Measurements from ENCODE around the gene FERMT2. TPM values are rescaled to one million over a fixed set of nuclear protein-coding genes. Genes with fewer than 3 reads are reported as not detected.

FERMT2 gene
- total RNA-seq, 1 experiment from 2014 or later: 38.6 TPM

DNA sequence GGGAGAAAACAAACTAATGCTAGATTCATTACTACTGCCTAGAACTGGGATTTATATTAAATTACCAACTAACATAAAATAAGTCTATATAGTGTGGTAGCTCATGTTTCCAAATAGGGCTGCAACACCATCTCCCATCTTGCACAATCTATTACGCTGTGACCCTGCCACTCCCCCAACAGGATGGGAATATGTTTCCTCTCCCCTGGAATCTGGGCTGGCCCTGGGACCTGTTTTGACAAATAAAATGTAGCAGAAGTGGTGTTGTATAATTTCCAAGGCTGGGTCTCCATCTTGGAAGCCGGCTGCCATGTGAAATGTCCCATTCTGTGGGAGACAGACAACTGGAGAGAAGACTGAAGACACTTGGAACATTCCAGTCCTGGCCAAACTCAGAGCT lies 45.6 kb upstream of the FERMT2 start:
- POLR2A ChIA-PET (ENCODE audit: unreplicated experiment): interaction anchor here (0.6 kb wide), 1 partner anchor 1401 kb away, joined by 3 read pairs; no protein-coding TSS in a partner anchor
- intact Hi-C loops (cut with micrococcal nuclease): no loop called here

DNA sequence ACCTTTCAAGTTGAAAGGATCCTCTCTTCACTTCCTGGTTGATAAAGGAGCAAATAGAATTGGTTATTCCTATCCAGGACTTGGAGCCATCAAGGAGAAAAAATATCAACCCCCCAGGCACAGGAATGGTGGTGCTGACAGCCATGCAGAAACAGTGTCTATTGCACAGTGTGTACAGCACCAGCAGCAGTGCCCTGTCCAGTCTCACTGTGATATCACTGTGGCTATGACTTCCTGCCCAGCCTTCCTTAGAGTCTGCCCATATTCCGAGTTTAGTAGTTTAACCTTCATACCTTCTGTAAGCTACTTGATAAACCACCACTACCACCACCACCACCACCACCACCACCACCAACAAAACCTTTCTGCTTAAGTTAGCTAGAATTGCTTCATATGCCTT lies 45.1 kb upstream of the FERMT2 start:
- H3K4me2 ChIP-seq (ENCODE audit: low read length): no peak overlapping the region
- no peaks in the 10 kb centered on the region for H3K9me3 ChIP-seq (ENCODE audit: low read length)
- BruUV-seq (replicated peaks): no TSS peak
- no peak overlapping the region for H2AFZ ChIP-seq (ENCODE audit: low read length)
- intact Hi-C loops (cut with micrococcal nuclease): no loop called here
- H3K27me3 ChIP-seq (ENCODE audit: low read length): no peaks in the 10 kb centered on the region
- CTCF ChIA-PET: no interaction called here
- H3K4me3 ChIP-seq (ENCODE audit: low read length): no peak overlapping the region
- no peaks in the 10 kb centered on the region for H3K9me2 ChIP-seq (replicated peaks; ENCODE audit: low read length)
- POLR2A ChIA-PET (ENCODE audit: unreplicated experiment): no interaction called here
- H3F3A ChIP-seq (ENCODE audit: low read length, unreplicated experiment): no peaks in the 10 kb centered on the region
- H3K4me1 ChIP-seq (ENCODE audit: insufficient read depth, low read length): no peaks in the 10 kb centered on the region
- H3K36me3 ChIP-seq (ENCODE audit: low read depth, low read length): no peaks in the 10 kb centered on the region
- ATAC-seq: no peak; the same call in 1 of the 2 replicates
- H3K9ac ChIP-seq (ENCODE audit: low read length): no peak overlapping the region
- TF ChIP-seq, protein P1, sequence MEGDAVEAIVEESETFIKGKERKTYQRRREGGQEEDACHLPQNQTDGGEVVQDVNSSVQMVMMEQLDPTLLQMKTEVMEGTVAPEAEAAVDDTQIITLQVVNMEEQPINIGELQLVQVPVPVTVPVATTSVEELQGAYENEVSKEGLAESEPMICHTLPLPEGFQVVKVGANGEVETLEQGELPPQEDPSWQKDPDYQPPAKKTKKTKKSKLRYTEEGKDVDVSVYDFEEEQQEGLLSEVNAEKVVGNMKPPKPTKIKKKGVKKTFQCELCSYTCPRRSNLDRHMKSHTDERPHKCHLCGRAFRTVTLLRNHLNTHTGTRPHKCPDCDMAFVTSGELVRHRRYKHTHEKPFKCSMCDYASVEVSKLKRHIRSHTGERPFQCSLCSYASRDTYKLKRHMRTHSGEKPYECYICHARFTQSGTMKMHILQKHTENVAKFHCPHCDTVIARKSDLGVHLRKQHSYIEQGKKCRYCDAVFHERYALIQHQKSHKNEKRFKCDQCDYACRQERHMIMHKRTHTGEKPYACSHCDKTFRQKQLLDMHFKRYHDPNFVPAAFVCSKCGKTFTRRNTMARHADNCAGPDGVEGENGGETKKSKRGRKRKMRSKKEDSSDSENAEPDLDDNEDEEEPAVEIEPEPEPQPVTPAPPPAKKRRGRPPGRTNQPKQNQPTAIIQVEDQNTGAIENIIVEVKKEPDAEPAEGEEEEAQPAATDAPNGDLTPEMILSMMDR (conservative IDR thresholded peaks at IDR 0.05; ENCODE audit: low read depth, low read length): no peak
- TF ChIP-seq EZH2 (IDR thresholded peaks at IDR 0.05; ENCODE audit: low read length, unreplicated experiment): no peak
- H3K27ac ChIP-seq (ENCODE audit: low read length): no peak overlapping the region
- H4K20me1 ChIP-seq (ENCODE audit: low read length): no peaks in the 10 kb centered on the region
- H3K79me2 ChIP-seq (ENCODE audit: low read length): no peaks in the 10 kb centered on the region
- DNase-seq: no peak

More for the DNA sequence above, 45.6 kb upstream of the FERMT2 start:
- H2AFZ ChIP-seq (ENCODE audit: low read length): no peak overlapping the region
- CTCF ChIA-PET: no interaction called here
- H3F3A ChIP-seq (ENCODE audit: low read length, unreplicated experiment): no peaks in the 10 kb centered on the region
- H3K4me3 ChIP-seq (ENCODE audit: low read length): no peak overlapping the region
- no peak overlapping the region for H3K9ac ChIP-seq (ENCODE audit: low read length)
- no peaks in the 10 kb centered on the region for H3K27me3 ChIP-seq (ENCODE audit: low read length)
- no peaks in the 10 kb centered on the region for H3K36me3 ChIP-seq (ENCODE audit: low read depth, low read length)
- H3K9me3 ChIP-seq (ENCODE audit: low read length): no peaks in the 10 kb centered on the region
- H3K79me2 ChIP-seq (ENCODE audit: low read length): no peaks in the 10 kb centered on the region
- H3K4me2 ChIP-seq (ENCODE audit: low read length): no peak overlapping the region
- DNase-seq: no peak
- ATAC-seq: no peak
- no peak overlapping the region for H3K27ac ChIP-seq (ENCODE audit: low read length)
- H4K20me1 ChIP-seq (ENCODE audit: low read length): no peaks in the 10 kb centered on the region
- no peak for TF ChIP-seq EZH2phosphoT487 (IDR thresholded peaks at IDR 0.05; ENCODE audit: borderline replicate concordance, low read length)
- no peak for TF ChIP-seq EZH2 (IDR thresholded peaks at IDR 0.05; ENCODE audit: low read length, unreplicated experiment)
- TF ChIP-seq, protein P1 (conservative IDR thresholded peaks at IDR 0.05; ENCODE audit: low read depth, low read length): no peak
- H3K9me2 ChIP-seq (replicated peaks; ENCODE audit: low read length): no peaks in the 10 kb centered on the region
- H3K4me1 ChIP-seq (ENCODE audit: insufficient read depth, low read length): no peaks in the 10 kb centered on the region
- no TSS peak for BruUV-seq (replicated peaks)

DNA sequence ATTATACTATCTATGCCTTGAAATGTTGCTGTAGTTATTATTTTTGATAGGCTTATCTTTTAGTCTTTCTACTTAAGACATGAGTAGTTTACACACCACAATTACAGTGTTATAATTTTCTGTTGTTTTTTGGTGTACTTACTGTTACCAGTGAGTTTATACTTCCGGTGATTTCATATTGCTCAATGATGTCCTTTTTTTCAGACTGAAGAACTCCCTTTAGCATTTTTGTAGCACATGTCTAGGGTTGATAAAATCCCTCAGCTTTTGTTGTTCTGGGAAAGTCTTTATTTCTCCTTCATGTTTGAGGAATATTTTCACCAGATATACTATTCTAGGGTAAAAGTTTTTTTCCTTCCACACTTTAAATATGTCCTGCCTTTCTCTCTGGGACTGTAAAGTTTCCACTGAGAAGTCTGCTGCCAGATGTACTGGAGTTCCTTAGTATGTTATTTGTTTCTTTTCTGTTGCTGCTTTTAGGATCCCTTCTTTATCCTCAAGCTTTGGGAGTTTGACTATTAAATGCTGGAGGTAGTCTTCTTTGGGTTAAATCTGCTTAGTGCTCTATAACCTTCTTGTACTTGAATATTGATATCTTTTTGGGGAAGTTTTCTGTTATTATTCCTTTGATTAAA lies 41.5 kb upstream of the FERMT2 start:
- H3K27ac ChIP-seq (ENCODE audit: low read length): no peak overlapping the region
- H3K4me3 ChIP-seq (ENCODE audit: low read length): no peak overlapping the region
- DNase-seq (no peak), ATAC-seq (no peak)
- H3K36me3 ChIP-seq (ENCODE audit: low read depth, low read length): no peaks in the 10 kb centered on the region
- H3K4me2 ChIP-seq (ENCODE audit: low read length): no peak overlapping the region
- H3K9me2 ChIP-seq (replicated peaks; ENCODE audit: low read length): no peaks in the 10 kb centered on the region
- intact Hi-C loops (cut with micrococcal nuclease): no loop called here
- no peaks in the 10 kb centered on the region for H3F3A ChIP-seq (ENCODE audit: low read length, unreplicated experiment)
- no peak for TF ChIP-seq EZH2phosphoT487 (IDR thresholded peaks at IDR 0.05; ENCODE audit: borderline replicate concordance, low read length)
- TF ChIP-seq EZH2 (IDR thresholded peaks at IDR 0.05; ENCODE audit: low read length, unreplicated experiment): no peak
- TF ChIP-seq, protein P1 (conservative IDR thresholded peaks at IDR 0.05; ENCODE audit: low read depth, low read length): no peak
- no peak overlapping the region for H2AFZ ChIP-seq (ENCODE audit: low read length)
- H3K27me3 ChIP-seq (ENCODE audit: low read length): no peaks in the 10 kb centered on the region
- no peaks in the 10 kb centered on the region for H4K20me1 ChIP-seq (ENCODE audit: low read length)
- POLR2A ChIA-PET (ENCODE audit: unreplicated experiment): interaction anchor here (0.6 kb wide), 1 partner anchor 428 kb away, joined by 6 read pairs; no protein-coding TSS in a partner anchor
- no peaks in the 10 kb centered on the region for H3K9me3 ChIP-seq (ENCODE audit: low read length)
- H3K4me1 ChIP-seq (ENCODE audit: insufficient read depth, low read length): no peaks in the 10 kb centered on the region
- CTCF ChIA-PET: no interaction called here
- H3K79me2 ChIP-seq (ENCODE audit: low read length): no peaks in the 10 kb centered on the region
- BruUV-seq (replicated peaks): no TSS peak
- H3K9ac ChIP-seq (ENCODE audit: low read length): no peak overlapping the region
